SIG-M5 (cell line): ENCODE data around the gene HES6.

Experiments used
- DNase-seq: peaks from one replicate; lab custom pipeline; 2025; lab: John Stamatoyannopoulos, UW

Gene HES6, protein sequence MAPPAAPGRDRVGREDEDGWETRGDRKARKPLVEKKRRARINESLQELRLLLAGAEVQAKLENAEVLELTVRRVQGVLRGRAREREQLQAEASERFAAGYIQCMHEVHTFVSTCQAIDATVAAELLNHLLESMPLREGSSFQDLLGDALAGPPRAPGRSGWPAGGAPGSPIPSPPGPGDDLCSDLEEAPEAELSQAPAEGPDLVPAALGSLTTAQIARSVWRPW

DNA sequence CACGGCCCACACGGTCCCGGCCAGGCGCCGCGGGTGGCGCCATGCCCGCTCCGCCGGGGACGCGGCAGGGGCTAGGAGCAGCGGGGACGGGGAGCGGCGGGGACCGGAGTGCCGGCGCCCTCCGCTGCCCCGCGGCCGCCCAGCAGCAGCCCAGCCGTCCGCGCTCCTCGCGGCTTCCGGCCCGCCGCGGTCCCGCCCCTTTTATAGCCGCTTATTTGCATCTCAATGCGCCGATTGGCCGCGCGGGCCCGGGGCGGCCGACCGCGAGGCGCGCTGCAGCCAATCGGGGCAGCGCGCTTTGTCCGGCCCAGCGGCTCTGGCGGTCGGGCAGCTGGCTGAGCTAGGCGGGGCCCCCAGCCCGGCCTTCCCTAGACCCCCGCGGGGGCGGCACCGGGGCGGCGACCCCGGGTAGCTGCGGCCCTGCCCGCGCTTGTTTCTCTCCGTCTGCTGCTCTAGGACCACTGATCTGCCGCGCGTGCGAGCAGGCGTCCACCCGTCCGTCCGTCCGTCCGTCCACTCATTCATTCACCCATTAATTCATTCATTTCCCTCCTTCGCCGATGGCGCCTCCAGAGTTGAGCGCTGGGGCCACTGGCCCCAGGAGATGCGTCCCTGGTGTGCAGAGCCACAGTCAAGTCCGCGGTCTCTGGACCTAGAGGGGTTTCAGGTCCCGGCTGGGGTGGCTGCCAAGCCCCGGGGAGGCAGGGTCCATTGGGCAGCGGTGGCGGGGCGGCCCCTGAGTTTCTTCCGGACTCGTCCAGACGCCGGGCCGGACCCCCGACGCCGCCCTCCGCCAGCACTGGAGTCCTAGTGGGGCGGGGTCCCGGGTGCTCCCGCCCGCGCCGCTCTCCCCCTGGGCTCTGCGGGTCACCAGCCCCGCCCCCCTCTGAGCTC lies at the start of gene HES6:
Gene HES6, minus strand, starts transcription at position 176 of the 894 bp plus-strand sequence. Its CDS starts 133 bp downstream, at position 43.
- DNase-seq = peak; percentile 22

DNA sequence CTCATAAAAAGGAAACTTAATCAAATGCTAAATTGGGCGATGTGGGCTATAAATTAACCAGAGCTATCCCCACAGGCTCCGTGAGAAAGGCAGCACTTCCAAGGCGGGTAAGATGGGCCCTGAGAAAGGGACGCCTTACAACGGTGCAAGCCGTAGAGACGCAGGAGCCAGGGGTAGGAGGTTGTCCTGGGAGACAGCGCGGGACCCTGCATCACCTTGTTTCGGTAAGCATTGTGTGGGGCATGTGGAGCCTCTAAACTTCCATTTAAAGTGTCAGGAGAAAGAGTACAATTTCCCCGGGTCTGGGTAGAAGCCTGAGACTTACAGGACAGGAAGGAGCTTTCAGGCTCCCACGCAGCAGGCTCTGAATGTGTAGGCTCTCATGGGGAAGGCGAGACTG lies 49.7 kb upstream of the HES6 start:
- DNase-seq = no peak

- DNase-seq = peak; percentile 94
Observed at GRCh38 chr2:238288650-238289573, 49.1 kb upstream of the HES6 start.

- peak; percentile 63 for DNase-seq
Observed at GRCh38 chr2:238287737-238288649, 48.2 kb upstream of the HES6 start, which contains the start of gene PER2. PER2 (minus strand) TSS chr2:238288610; CDS start chr2:238277936, 10,674 bp downstream.

GRCh38 chr2:238286987-238287736 lies 47.3 kb upstream of the HES6 start:
- DNase-seq = no peak

DNA sequence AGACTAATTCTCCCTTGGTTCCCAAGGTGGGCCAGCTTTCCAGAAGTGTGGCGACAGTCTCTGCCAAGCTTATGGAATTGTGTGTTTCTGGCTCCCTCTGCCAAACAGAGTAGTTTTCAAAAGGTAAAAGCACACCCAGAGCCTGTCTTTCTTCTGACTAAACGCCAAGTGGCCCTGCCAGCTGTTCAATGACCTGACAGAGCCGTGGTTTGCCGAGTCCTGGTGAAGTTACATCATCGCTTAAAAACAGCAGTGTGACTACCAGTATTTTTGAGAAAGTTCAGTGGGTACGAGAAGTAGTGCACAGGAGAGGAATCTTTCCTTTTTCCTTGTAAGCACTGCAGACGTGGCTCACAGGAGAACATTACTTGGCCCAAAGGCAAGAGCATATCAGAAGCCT lies 46.7 kb upstream of the HES6 start:
- DNase-seq = peak; percentile 41

DNA sequence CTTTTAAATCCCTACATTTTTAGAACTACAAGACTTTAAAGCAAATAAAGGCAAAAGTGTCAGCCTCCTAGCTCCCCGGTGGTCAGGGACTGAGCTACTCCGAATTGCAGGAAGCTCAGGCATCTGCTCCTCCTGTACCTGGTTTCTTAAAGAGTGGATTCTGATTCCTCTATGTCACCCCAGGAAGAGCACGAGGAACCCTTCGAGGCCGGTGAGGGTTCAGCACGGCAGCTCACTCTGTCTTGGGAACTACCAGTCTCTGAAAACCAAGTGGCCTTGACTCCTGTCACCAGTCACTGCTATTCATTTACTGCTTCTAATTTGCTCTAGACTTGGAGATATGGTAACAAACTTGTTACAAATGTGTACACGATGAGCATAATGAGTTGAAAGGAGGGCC lies 46.3 kb upstream of the HES6 start:
- no peak for DNase-seq

DNA sequence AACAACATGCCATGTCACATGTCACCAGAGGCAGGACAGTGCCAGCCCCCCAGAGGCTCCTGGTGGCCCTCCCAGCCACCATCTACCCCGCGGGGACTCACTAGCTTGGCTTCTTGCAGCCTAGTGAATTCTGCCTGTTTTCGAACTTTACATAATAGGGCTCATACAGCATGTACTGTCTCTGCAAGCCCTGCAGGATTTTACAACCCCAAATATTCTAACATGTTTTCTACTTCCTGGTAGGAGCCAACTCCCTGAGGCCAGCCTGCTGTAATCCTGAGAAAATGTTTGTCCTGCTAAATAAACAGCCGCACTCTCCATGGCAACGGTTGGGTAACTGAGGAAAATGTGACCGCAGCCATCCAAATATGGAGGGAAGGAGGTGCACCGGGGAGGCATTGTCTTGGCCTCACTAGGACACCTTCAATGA lies 45.8 kb upstream of the HES6 start:
- DNase-seq = no peak

- DNase-seq = no peak
Observed at GRCh38 chr2:238284802-238285515, 45.1 kb upstream of the HES6 start.

GRCh38 chr2:238282861-238283738 lies 43.3 kb upstream of the HES6 start:
- no peak for DNase-seq

DNA sequence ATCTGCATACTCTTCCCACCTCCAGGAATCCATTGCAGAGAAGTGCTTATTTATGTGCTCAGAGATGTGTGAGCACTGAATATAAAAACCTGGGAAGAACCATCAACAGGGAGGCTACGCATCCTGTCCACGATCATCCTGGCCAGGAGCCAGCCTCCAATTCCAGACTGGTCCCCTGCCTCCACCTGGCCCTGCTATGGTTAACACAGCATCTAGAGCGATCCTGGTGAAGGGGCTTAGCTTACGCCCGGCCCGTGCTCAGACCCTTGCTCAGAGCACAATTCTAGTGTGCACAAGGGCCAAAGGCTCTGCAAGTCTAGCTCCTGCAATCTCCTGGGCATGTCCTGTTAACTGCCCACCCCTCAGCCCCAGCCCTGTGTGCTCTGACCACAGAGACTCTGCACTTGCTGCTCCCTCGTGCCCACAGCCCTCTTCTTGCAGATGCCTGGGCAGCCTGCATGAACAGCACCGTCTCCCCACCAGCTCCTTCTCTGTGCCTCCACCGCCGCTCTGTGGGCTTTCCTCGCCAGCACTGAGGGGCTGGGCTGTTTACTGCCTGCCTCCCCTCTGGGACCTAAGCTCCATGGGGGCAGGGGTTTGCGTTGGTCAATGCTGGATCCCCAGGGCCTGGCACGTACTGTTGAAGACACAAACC lies 42.1 kb upstream of the HES6 start:
- no peak for DNase-seq

DNA sequence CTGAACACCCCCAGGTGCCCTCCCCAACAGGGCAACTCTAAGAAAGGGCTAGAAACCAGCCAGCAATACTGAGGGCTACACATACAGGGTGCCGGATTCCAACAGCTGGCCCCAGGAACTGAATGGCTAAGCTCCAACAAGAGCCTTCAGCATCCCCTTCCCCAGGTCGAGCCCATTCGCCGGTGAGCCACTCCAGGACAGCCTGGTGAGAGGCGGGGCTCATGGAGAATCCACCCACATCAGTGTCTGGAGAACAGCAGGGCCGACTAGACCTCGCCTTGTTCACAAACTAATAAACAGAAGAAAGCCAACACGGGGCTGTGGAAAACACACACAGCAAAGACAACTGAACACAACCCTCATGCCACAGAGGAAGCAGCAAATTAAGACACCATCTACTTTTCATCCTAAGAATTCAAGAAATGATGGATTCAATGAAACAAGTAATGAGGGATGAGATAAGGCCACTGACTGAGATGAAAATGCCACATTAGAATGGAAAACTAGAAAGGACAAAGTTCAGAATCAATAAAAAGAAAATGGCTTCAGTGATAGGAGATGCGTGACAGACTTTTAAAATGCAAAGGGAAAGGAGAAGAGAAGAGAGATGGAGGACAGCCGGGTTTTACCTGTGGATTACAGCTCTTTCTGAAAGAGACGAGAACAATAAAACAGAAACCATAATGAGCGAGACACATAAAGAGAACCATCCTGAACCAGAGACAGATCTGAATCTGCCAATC lies 40.4 kb upstream of the HES6 start:
- DNase-seq = no peak

- no peak for DNase-seq
Observed at GRCh38 chr2:238279324-238279682, 39.5 kb upstream of the HES6 start.

GRCh38 chr2:238278626-238279323 lies 38.9 kb upstream of the HES6 start:
- no peak for DNase-seq

GRCh38 chr2:238277695-238278094 lies 37.9 kb upstream of the HES6 start:
- no peak for DNase-seq

DNA sequence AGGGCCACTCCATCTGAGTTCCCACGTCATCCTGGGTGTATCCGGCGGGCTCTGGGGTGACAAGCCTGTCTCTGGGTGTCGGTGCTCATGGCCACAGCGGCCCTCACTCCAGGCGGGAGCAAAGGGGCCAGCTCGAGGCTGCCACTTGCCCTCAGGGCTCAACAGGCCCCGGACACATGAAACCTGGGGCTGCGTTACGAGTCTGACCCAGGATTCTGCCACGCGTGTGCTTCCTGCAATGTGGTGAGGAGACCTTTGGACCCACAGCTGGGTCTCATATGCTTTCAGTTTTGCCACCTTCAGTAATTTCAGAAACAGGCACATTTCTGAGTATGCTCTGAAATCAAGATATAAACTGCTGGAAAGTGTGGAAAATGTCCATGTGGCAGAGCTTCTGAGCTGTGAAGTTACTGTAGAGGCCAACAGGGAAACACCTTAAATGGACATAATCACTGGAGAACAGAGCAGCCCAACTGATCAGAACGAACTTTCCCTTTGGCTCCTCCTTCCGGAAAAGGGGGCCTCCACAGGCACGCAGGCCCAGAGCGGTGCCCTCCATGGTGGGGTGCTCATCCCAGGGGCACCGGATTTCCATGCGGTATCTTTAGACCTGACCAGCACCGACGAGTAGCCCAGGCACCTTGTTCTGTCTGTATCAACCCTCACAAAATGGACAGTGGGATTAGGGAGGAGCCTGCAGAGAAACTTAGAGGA lies 34.5 kb upstream of the HES6 start:
- DNase-seq = no peak
